Fibroblast of villous mesenchyme (primary cell): ENCODE measurements around the gene DDI2. TPM values are rescaled to one million over a fixed set of nuclear protein-coding genes. Genes with fewer than 3 reads are reported as not detected.

ENCODE experiments used
- DNase-seq: peaks from one replicate; pipeline ENCODE4 v3.0.0-alpha.2; 2010; ENCODE audit warnings: low read depth
- H3K4me3 ChIP-seq: 2 replicates; pipeline ENCODE4 v1.5.1; 2011; ENCODE audit warnings: low read depth, mild to moderate bottlenecking, low read length
- total RNA-seq: library from RNA; depleted of rRNA; stranded (reverse); fragments of >200 nt; gene quantifications from 2 replicates; pipeline ENCODE4 v1.2.3, GENCODE V29; 2012
- TF ChIP-seq, protein P1 (sequence below): IDR thresholded peaks from 2 replicates; pipeline ENCODE4 v1.5.1; 2012; ENCODE audit warnings: low read depth, mild to moderate bottlenecking, low read length; ENCODE audit not compliant: insufficient read depth

The DDI2 gene
- total RNA-seq, 1 donor, result 15.5 TPM

DNA sequence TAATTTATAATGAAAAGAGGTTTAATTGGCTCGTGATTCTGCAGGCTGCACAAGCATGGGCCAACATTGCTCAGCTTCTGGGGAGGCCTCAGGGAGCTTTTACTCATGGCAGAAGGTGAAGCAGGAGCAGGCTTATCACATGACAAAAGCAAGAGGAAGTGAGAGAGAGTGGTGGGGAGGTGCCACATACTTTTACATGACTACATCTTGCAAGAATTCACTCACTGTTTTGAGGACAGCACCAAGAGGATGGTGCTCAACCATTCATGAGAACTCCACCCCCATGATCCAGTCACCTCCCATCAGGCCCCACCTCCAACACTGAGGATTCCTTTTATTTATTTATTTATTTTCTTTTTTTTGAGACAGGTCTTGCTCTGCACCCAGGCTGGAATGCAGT, 61.3 kb downstream of the DDI2 start:
- TF ChIP-seq, protein P1, sequence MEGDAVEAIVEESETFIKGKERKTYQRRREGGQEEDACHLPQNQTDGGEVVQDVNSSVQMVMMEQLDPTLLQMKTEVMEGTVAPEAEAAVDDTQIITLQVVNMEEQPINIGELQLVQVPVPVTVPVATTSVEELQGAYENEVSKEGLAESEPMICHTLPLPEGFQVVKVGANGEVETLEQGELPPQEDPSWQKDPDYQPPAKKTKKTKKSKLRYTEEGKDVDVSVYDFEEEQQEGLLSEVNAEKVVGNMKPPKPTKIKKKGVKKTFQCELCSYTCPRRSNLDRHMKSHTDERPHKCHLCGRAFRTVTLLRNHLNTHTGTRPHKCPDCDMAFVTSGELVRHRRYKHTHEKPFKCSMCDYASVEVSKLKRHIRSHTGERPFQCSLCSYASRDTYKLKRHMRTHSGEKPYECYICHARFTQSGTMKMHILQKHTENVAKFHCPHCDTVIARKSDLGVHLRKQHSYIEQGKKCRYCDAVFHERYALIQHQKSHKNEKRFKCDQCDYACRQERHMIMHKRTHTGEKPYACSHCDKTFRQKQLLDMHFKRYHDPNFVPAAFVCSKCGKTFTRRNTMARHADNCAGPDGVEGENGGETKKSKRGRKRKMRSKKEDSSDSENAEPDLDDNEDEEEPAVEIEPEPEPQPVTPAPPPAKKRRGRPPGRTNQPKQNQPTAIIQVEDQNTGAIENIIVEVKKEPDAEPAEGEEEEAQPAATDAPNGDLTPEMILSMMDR, result no peak
- peak; percentile 53 for DNase-seq
- no peak overlapping the region for H3K4me3 ChIP-seq

DNA sequence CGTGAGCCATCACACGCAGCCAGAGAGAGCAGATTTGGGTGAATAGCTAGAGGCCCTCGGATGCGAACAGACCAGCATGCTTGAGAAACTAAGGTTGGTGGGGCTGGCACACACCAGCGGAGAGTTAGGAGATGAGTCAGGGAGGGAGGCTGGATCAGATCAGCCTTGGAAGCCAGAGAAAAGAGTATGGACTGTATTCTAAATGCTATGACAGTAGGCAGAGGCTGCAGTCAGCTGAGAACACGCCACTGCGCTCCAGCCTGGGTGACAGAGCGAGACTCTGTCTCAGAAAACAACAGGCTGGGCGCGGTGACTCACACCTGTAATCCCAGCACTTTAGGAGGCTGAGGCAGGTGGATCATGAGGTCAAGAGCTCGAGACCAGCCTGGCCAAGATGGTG, 62.9 kb downstream of the DDI2 start:
- no peak overlapping the region for H3K4me3 ChIP-seq
- DNase-seq, result peak; percentile 64
- TF ChIP-seq, protein P1, result no peak

DNA sequence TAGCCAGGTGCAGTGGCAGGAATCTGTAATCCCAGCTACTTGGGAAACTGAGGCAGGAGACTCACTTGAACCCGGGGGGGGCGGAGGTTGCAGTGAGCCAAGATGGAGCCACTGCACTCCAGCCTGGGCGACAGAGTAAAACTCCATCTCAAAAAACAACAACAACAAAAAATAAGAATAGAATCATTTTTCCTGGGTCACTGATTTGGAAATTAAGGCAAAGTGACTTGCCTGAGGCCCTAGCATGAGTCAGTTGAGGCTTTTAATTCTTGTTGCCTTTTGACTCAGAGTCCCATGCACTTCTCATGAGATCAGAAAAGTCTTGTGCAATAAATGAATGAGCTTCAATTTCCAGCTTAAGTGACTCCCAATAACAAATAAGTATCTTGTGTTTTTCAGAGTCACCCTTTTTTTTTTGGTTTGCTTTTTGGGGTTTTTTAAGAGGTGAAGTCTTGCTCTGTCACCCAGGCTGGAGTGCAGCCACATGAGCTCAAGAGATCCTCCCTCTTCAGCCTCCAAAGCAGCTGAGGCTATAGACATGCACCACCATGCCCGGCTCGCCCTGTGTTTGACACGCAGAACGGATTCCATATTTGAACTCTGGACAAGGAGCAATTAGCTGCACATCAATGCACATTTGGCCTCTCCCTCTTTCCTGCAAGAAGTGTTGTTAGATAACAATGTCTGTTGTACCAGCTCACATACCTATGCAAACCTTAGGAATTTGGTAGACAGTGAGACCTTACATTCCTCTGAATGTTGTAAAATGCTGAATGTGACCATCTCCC, 63.5 kb downstream of the DDI2 start:
- no peak overlapping the region for H3K4me3 ChIP-seq
- peak; percentile 94 for DNase-seq
- TF ChIP-seq, protein P1, result no peak

DNA sequence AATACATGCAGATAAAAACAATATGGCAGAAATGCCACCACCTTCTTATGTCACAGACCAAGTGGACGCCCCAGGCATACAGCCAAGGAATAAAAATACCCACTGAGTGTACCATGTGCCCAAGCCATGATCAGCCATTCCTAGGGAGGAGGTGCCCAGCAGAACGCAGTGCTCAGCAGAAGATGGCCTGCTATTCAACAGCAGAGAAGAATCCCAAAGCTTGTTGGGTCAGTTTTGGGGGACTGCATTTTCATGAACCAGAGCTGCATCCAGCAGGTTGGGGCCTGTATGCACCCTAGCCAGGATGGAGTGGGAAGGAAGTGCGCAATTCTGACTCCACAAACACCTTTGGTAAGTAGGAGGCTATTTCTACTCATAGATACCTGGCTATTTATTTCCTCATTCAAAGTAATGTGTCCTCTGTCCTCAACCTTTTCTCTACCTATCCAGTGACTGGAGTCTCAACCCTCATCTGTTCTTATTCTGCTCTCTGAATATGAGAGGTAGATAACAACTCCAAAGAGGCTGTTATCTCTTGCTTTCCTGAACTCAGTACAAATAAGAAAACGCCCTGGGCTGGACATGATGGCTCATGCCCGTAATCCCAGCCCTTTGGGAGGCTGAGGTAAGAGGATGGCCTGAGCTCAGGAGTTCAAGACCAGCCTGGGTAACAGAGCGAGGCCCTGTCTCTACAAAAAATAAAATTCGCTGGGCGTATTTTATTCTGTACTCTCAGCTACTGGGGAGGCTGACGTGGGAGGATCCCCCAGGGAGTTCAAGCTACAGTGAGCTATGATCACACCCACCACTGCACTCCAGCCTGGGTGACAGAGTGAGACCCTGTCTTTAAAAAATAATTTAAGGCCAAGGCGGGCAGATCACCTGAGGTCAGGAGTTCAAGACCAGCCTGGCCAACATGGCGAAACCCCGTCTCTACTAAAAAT, 64.4 kb downstream of the DDI2 start:
- no peak for DNase-seq
- TF ChIP-seq, protein P1, result no peak
- no peak overlapping the region for H3K4me3 ChIP-seq

DNA sequence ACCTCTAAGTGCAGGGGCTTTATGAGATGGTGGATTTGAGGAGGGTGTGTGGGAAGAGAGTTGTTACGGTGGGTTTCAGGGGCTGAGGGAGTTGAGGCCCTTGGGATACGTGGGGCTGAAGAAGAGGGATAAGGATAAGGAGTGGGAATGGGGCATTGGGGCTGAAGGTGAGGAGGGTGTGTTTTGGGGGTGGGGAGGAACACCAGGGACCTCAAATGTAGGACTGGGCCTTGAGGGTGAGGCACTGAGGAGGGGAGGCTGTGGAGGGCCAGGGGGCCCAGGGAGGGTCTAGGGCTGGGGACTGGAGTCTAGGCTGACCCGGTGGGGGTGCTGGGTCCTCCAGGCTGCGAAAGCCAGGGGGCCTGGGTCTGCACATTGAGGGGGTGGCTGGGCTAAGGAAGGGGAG, 65.7 kb downstream of the DDI2 start:
- DNase-seq, result no peak

DNA sequence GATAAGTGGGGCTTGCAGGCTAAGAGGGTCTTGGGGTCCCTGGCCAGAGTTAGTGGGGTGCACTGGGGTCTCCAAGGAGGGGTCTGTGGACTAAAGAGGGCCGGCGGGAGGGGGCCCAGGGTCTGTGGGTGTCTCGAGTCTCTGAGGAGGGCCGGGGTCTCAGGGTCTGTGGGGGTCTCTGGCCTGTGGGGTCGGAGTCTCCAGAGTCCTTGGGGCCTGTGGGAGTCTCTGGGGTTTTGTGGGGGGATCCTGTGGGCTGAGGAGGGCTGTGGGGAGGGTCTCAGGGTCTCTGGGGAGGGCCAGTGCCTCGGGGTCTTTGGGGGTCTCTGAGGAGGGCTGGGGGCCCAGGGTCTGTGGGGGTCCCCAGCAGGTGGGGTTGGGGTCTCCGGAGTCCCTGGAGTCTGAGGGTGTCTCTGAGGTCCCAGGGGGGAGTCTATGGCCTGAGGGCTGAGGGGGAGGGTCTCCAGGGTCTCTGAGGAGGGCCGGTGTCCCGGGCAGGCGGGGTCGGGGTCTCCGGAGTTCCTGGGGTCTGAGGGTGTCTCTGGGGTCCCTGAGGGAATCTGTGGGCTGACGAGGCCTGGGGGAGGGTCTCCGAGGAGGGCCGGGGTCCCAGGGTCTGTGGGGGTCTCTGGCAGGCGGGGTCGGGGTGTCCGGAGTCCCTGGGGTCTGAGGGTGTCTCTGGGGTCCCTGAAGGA, 66.2 kb downstream of the DDI2 start:
- TF ChIP-seq, protein P1, result no peak
- no peak for DNase-seq
- H3K4me3 ChIP-seq, result peak overlapping the region; percentile 84

More for the DNA sequence above, 65.7 kb downstream of the DDI2 start:
- no peak overlapping the region for H3K4me3 ChIP-seq
- TF ChIP-seq, protein P1, result no peak
